Fibroblast of skin of right biceps (primary cell): ENCODE measurements around the gene DEFB128.
"Not testable (repeated sequence)": the region's sequence is repeated elsewhere in the genome, so short reads cannot be mapped to it uniquely, and the experiment has no call there.

Experiments
- DNase-seq: peaks from one replicate; pipeline ENCODE4 v3.0.0-alpha.2; 2013

The DEFB128 gene

DNA sequence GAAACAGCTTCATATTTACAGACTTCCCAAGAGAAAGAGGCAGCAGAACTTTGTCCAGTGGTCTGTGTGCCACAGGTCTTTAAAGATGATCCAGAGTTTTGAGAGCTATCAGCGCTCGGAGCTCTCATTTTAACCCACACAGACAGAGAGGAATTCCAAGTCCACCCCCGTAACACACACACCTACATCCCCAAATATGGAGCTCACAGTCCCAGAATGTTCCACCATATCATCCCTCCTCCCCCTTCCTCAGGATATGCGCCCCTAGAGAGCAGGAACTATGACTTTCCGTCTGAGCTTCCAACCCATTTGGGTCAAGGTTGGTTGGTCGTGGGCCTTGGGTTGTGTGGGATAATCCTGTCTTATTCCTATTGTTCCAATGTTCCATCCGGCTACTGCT lies at the start of gene DEFB128:
Gene DEFB128 (minus strand): TSS at position 101 of the 400 bp plus-strand sequence. CDS start 88 bp downstream, at position 13.
- no peak for DNase-seq

DNA sequence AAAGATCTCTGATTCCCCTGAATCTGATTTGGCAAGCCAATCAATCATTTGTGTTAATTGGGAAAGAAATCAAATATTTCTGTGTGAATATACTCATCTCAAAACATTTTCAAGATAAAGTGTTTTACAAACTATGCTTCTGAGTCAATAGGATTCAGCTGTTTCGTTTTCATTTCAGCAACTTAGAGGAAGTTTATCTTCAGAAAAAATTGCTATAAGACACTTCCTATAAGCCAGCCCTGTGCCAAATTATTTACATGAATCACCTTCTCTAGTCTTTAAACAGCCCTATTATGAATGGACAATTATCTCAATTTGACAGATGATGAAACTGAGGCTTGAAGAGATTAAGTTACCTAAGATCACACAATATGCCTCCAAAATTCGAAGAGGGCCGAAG lies 48.4 kb upstream of the DEFB128 start:
- DNase-seq, result no peak

- DNase-seq, result no peak
Measured at GRCh38 chr20:237489-237888, 48.0 kb upstream of the DEFB128 start.

DNA sequence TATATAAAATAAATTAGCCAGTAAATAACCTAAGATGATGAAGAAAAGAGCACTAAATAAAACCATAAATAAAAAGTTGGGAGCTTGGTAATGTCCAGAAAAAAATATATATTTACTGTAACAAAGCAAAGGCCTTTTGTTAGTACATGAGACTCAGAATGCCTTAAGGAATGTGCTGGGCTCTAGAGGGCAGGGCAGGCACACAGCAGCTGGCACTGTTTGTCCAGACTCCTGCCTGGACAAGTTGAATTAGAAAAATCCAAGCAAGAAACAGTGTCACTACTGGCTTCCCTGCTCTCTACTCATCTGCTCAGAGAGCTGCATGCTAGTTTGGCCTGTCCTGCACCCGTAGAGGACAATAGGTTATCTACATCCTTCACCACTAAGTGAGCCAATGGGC lies 46.4 kb upstream of the DEFB128 start:
- no peak for DNase-seq

GRCh38 chr20:227439-228105 lies 38.1 kb upstream of the DEFB128 start:
- DNase-seq, result no peak

GRCh38 chr20:226958-227357 lies 37.4 kb upstream of the DEFB128 start, which contains the start of gene DEFB129:
Gene DEFB129, plus strand, starts transcription at chr20:227258. Its CDS starts 31 bp downstream, at chr20:227289.
- DNase-seq, result no peak

DNA sequence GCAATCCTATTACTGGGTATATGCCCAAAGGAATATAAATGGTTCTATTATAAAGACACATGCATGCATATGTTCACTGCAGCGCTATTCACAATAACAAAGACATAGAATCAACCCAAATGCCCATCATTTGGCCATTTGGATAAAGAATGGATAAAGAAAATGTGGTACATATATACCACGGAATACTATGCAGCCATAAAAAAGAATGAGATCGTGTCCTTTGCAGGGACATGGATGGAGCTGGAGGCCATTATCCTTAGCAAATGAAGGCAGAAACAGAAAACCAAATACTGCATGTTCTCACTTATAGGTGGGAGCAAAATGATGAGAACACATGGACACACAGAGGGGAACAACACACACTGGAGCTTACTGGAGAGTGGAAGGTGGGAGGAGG lies 36.4 kb upstream of the DEFB128 start:
- DNase-seq, result not testable (repeated sequence)

GRCh38 chr20:221258-221830 lies 31.8 kb upstream of the DEFB128 start:
- DNase-seq, result no peak

- no peak for DNase-seq
Measured at GRCh38 chr20:219290-220115, 30.0 kb upstream of the DEFB128 start.

GRCh38 chr20:217266-217665 lies 27.8 kb upstream of the DEFB128 start:
- no peak for DNase-seq

DNA sequence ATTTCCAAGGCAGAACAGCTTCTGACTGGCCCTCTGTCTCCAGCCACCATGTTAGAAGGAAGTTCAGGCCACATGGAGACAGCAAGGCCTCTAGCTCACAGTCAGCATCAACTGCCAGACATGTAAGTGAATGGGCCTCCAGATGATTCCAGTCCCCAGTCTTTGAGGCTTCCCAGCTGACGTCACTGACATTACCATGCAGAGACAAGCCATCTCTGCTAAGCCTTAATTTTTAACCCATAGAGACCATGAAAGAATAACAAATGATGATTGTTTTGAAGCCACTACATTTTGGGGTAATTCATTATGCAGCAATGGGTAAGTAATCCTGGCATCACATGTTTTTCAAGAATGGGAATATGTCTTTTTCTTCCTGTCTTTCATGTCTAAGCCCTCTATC lies 26.3 kb upstream of the DEFB128 start:
- DNase-seq, result no peak

DNA sequence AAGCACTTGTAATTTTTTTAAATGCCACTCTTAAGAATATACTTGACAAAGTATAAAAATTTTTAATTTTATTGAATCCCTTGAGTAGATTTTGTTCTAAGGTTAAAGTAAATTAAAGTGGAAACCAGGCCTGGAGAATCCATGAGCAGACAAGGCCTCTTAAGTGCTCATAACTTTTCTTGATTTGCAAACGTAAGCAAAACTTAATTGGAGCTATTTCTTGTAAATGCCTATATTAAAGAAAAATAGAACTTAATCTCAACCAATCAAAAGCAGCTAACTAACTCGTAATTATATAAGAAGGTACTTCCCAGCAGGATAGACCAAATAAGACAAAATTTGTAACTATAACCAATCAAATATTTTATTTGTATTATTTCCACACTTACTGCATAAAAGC lies 24.9 kb upstream of the DEFB128 start:
- no peak for DNase-seq

DNA sequence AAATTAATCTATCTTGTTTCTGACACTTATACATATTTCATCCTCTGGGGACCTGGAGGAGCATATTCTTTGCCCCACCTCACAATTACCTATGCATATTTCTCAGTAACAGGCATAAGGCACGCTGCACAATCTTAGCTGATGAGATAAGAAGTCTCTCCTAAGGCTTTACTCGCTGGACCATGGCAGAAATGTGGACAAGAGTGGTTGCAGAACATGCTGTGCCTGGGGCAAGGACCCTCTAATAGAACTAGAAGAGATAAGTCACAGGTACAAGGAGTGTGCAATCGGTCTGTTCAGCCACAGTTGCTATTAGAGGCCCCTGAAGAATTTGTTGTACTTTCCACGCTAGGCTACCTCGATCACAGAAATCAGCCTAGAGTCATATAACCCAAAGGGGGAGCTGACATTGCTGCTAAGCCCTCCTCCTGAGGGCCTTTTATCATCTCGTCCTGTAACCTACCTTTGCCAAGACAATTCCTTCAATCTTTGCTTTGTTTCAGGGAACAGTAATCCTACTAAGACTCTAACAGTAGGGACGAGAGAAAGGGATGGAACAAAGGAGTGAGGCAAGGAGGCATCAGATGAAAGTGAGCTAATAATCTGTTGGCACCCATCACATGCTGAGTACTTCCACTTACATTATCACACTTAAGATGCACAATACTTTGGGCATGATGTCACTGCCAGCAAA lies 21.4 kb upstream of the DEFB128 start:
- DNase-seq, result no peak

GRCh38 chr20:208942-209566 lies 19.5 kb upstream of the DEFB128 start:
- DNase-seq, result peak; percentile 67

GRCh38 chr20:203630-204029 lies 14.1 kb upstream of the DEFB128 start:
- not testable (repeated sequence) for DNase-seq

DNA sequence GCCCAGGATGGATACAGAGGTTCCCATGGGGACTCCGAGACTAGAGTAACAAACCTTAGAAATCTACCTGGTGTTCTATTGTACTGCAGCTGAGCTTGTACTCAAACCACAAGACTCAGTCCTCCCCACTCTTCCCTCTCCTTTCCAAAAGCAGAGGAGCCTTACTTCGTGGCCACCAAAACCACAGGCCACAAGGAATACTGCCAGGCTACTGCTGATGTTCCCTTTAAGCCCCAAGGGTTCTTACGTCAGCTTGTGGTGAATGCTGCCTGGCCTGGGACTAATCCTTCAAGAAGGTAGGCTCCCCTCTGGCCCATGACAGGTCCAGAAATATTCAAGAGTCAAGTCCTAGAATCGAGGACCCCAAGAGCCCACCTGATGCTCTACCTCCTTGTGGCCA lies 10.5 kb upstream of the DEFB128 start:
- DNase-seq, result no peak

GRCh38 chr20:198225-198624 lies 8.7 kb upstream of the DEFB128 start:
- DNase-seq, result no peak

DNA sequence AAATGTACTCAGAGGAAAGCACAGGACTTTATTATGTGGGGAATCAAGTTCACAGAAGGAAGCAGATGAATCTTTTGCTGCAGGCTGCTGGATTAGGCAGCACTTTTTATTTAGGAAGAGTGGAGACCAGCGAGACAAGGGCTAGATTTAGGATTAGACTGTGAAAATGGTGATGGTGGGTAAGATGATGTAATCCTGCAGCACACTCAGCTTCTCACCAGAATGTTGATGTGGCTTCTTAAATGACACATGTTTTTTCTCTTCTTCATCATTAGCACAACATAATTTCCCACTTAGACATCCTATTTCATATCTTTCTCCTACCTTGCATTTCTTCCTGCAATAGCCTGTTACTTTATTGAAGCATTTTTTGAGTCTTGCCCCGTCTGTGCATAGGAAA lies 1.8 kb downstream of the DEFB128 start:
- DNase-seq, result no peak

DNA sequence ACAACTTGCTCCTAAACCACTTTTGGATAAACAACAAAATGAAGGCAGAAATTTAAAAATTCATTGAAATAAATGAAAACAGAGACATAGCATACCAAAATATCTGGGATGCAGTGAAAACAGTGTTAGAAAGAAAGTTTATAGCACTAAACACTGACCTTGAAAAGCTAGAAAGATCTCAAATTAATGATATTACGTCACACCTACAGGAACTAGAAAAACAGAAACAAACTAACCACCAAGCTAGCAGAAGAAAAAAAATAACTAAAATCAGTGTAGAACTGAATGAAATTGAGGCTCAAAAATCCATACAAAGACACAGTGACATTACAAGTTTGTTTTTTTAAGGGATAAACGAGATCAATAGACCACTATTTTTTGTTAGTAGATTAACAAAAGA lies 5.2 kb downstream of the DEFB128 start:
- no peak for DNase-seq

- no peak for DNase-seq
Measured at GRCh38 chr20:168876-169275, 20.6 kb downstream of the DEFB128 start.

DNA sequence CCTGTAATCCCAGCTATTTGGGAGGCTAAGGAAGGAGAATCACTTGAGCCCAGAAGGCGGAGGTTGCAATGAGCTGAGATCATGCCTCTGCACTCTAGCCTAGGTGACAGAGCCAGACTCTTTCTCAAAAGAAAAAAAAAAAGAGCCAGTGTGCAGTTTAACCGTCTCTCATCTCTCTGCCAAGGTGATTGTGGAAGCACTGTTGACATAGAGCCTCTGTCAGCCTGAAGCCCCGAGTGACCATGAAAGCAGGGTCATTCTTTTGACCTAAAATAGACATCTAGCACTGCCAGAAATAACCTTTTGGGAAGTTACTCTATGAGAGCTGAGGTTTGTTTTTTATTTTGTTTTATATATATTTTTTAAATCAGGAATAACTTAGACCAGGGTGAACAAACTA lies 24.9 kb downstream of the DEFB128 start:
- no peak for DNase-seq

GRCh38 chr20:157154-157553 lies 32.4 kb downstream of the DEFB128 start, which contains the start of gene DEFB127:
Gene DEFB127, plus strand, starts transcription at chr20:157454. Its CDS starts 91 bp downstream, at chr20:157545.
- DNase-seq, result no peak

GRCh38 chr20:152131-152530 lies 37.4 kb downstream of the DEFB128 start:
- no peak for DNase-seq
